ENCODE results near the gene C10orf143. TPM values are rescaled to one million over a fixed set of nuclear protein-coding genes. Genes with fewer than 3 reads are reported as not detected.
"Not testable (repeated sequence)": the region's sequence is repeated elsewhere in the genome, so short reads cannot be mapped to it uniquely, and the experiment has no call there.

C10orf143 gene
- total and polyA plus RNA-seq, 4 donors: 3.0 to 9.0 (median 4.8) TPM

DNA sequence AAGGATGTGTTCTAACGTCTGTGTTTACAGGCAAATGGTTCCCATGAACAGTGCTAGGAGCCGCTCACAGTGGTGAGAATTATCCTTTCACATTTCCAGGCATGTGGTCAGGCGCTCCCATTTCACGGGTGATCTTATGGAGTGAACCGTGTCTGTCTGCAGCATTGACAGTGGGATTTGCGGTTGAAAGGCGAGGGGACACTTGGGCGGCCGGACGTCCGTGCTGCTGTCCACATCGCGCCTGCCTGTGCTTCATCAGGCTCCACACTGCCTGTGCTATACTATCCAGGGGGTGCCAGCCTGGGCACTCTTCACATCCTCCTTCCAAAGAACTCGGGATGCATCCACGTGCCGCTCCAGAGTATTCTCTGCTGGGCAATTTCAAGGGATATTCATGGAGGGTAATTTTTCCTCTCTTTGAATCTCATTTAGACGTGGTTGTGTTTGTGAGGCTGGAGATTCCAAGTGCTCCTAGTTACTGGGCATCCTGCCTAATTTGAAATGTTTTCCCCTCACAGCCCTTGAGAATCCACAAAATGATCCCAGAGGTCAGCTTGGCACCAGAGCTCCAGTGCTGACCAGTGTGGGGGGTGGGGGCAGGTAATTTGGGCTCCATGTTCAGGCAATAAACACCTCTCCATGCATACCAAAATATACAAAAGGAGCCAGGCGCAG lies 84.7 kb downstream of the C10orf143 start:
- Histone ChIP-seq H3K36me3 (ENCODE audit: control insufficient read depth in 4 of 4, insufficient read depth in 4 of 4, low read length in 4 of 4) (no peaks in the 10 kb centered on the region), H3K9ac (ENCODE audit: insufficient read depth in 1 of 2, low read length in 2 of 2) (no peak overlapping the region), H3K9me3 (ENCODE audit: control insufficient read depth in 4 of 4, insufficient read depth in 3 of 4, low read length in 3 of 4) (peaks cover 0 to 2% (median 0%) of the 10 kb centered on the region in 4 donors), H3K4me3 (no peak overlapping the region), H3K27ac (ENCODE audit: low read depth in 1 of 2, low read length in 1 of 2) (no peak overlapping the region), H3K27me3 (ENCODE audit: control insufficient read depth in 3 of 3, insufficient read depth in 3 of 3, low read length in 2 of 3) (no peaks in the 10 kb centered on the region), H3K4me1 (ENCODE audit: control insufficient read depth in 5 of 5, insufficient read depth in 5 of 5, low read length in 5 of 5) (peaks cover 0 to 5% (median 0%) of the 10 kb centered on the region in 5 donors)
- 82 to 85% methylated on average over 18 of the region's 18 CpGs for WGBS, 2 donors
- TF ChIP-seq, protein P1, sequence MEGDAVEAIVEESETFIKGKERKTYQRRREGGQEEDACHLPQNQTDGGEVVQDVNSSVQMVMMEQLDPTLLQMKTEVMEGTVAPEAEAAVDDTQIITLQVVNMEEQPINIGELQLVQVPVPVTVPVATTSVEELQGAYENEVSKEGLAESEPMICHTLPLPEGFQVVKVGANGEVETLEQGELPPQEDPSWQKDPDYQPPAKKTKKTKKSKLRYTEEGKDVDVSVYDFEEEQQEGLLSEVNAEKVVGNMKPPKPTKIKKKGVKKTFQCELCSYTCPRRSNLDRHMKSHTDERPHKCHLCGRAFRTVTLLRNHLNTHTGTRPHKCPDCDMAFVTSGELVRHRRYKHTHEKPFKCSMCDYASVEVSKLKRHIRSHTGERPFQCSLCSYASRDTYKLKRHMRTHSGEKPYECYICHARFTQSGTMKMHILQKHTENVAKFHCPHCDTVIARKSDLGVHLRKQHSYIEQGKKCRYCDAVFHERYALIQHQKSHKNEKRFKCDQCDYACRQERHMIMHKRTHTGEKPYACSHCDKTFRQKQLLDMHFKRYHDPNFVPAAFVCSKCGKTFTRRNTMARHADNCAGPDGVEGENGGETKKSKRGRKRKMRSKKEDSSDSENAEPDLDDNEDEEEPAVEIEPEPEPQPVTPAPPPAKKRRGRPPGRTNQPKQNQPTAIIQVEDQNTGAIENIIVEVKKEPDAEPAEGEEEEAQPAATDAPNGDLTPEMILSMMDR (IDR thresholded peaks at IDR 0.05; ENCODE audit: control extremely low read depth, extremely low read depth): no peak
- peak in 1 of 3 donors; percentile 35 for DNase-seq
- no peak for ATAC-seq (ENCODE audit: insufficient read depth, low FRiP score)

- Histone ChIP-seq H3K4me3 (no peak overlapping the region), H3K27ac (ENCODE audit: low read depth in 1 of 2, low read length in 1 of 2) (no peak overlapping the region), H3K9ac (ENCODE audit: insufficient read depth in 1 of 2, low read length in 2 of 2) (no peak overlapping the region), H3K9me3 (ENCODE audit: control insufficient read depth in 4 of 4, insufficient read depth in 3 of 4, low read length in 3 of 4) (peaks cover 0 to 2% (median 0%) of the 10 kb centered on the region in 4 donors), H3K27me3 (ENCODE audit: control insufficient read depth in 3 of 3, insufficient read depth in 3 of 3, low read length in 2 of 3) (no peaks in the 10 kb centered on the region), H3K36me3 (ENCODE audit: control insufficient read depth in 4 of 4, insufficient read depth in 4 of 4, low read length in 4 of 4) (no peaks in the 10 kb centered on the region), H3K4me1 (ENCODE audit: control insufficient read depth in 5 of 5, insufficient read depth in 5 of 5, low read length in 5 of 5) (peaks cover 0 to 5% (median 0%) of the 10 kb centered on the region in 5 donors)
- TF ChIP-seq, protein P1 (IDR thresholded peaks at IDR 0.05; ENCODE audit: control extremely low read depth, extremely low read depth): no peak
- 70 to 73% methylated on average over 1 of the region's 1 CpG for WGBS, 2 donors
- DNase-seq: no peak
- no peak for ATAC-seq (ENCODE audit: insufficient read depth, low FRiP score)
Observed at GRCh38 chr10:130025326-130025725, 85.3 kb downstream of the C10orf143 start.

DNA sequence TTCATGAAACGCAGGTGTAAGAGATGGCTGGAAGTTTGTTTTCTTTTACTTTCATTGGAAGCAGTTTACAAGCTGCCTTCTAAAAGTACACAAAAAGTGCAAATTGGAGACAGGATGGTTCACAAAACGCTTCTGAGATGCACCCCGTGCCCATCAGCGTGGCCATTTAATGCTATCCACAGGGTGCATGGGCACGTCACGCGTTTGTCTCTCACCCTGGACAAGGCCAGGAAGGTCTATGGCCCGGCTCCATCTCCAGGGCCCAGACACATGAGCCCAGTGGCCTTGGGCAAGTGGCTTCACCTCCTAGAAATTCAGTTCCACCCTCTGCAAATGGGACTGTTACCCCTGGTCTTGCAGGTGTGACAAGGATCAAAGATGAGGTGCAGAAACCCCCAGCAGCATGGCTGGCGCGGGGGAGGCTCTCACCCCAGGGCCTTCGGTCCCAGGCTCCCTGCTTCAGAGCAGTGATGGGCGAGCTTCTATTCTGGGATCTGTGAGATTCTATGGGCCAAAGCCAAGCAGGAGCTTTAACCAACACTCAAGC lies 85.8 kb downstream of the C10orf143 start:
- H3K27me3 ChIP-seq (ENCODE audit: control insufficient read depth in 3 of 3, insufficient read depth in 3 of 3, low read length in 2 of 3): no peaks in the 10 kb centered on the region
- no peak overlapping the region for H3K27ac ChIP-seq (ENCODE audit: low read depth in 1 of 2, low read length in 1 of 2)
- peaks cover 0 to 2% (median 0%) of the 10 kb centered on the region in 4 donors for H3K9me3 ChIP-seq (ENCODE audit: control insufficient read depth in 4 of 4, insufficient read depth in 3 of 4, low read length in 3 of 4)
- TF ChIP-seq, protein P1 (IDR thresholded peaks at IDR 0.05; ENCODE audit: control extremely low read depth, extremely low read depth): no peak
- DNase-seq (no peak), ATAC-seq (ENCODE audit: insufficient read depth, low FRiP score) (no peak)
- H3K36me3 ChIP-seq (ENCODE audit: control insufficient read depth in 4 of 4, insufficient read depth in 4 of 4, low read length in 4 of 4): no peaks in the 10 kb centered on the region
- no peak overlapping the region for H3K4me3 ChIP-seq
- 88 to 92% methylated on average over 12 of the region's 12 CpGs for WGBS, 2 donors
- no peak overlapping the region for H3K9ac ChIP-seq (ENCODE audit: insufficient read depth in 1 of 2, low read length in 2 of 2)
- H3K4me1 ChIP-seq (ENCODE audit: control insufficient read depth in 5 of 5, insufficient read depth in 5 of 5, low read length in 5 of 5): peaks cover 0 to 5% (median 0%) of the 10 kb centered on the region in 5 donors

GRCh38 chr10:130024326-130024725 lies 86.3 kb downstream of the C10orf143 start:
- H3K36me3 ChIP-seq (ENCODE audit: control insufficient read depth in 4 of 4, insufficient read depth in 4 of 4, low read length in 4 of 4); ATAC-seq (ENCODE audit: insufficient read depth, low FRiP score); H3K4me3 ChIP-seq; H3K9me3 ChIP-seq (ENCODE audit: control insufficient read depth in 4 of 4, insufficient read depth in 3 of 4, low read length in 3 of 4); H3K27me3 ChIP-seq (ENCODE audit: control insufficient read depth in 3 of 3, insufficient read depth in 3 of 3, low read length in 2 of 3); DNase-seq; H3K9ac ChIP-seq (ENCODE audit: insufficient read depth in 1 of 2, low read length in 2 of 2); H3K27ac ChIP-seq (ENCODE audit: low read depth in 1 of 2, low read length in 1 of 2); H3K4me1 ChIP-seq (ENCODE audit: control insufficient read depth in 5 of 5, insufficient read depth in 5 of 5, low read length in 5 of 5): not testable (repeated sequence)
- WGBS, 2 donors: 91 to 94% methylated on average over 8 of the region's 8 CpGs
